ENCODE results near the gene LSM7.

- no peak for TF ChIP-seq POLR2AphosphoS5 (IDR thresholded peaks at IDR 0.05; ENCODE audit: control insufficient read depth, insufficient read depth, low read depth, low read length)
- TF ChIP-seq RBFOX2 (IDR thresholded peaks at IDR 0.05; ENCODE audit: low read depth, low read length) = no peak
Measured at GRCh38 chr19:2288818-2289713, 39.3 kb downstream of the LSM7 start.

Measured in K562 (cell line).